HG03139 (cell line): ENCODE measurements around the gene YY2.
"Not testable (repeated sequence)": the region's sequence is repeated elsewhere in the genome, so short reads cannot be mapped to it uniquely, and the experiment has no call there.

Experiments
- ATAC-seq: cut with Tn5 transposase; IDR thresholded peaks from one replicate; pipeline ENCODE4 v1.9.1; 2021; ENCODE audit not compliant: unreplicated experiment

Gene YY2

GRCh38 chrX:21873063-21873775 lies 17.4 kb downstream of the YY2 start:
- no peak for ATAC-seq

GRCh38 chrX:21874182-21874581 lies 18.4 kb downstream of the YY2 start:
- ATAC-seq: not testable (repeated sequence)

- ATAC-seq: no peak
These were observed 19.2 kb downstream of the YY2 start for GRCh38 chrX:21875013-21875412.

GRCh38 chrX:21881881-21882574 lies 26.2 kb downstream of the YY2 start:
- ATAC-seq: no peak

GRCh38 chrX:21883258-21883657 lies 27.5 kb downstream of the YY2 start:
- no peak for ATAC-seq

GRCh38 chrX:21885568-21885967 lies 29.8 kb downstream of the YY2 start:
- ATAC-seq: no peak

GRCh38 chrX:21905313-21905712 lies 49.5 kb downstream of the YY2 start:
- no peak for ATAC-seq

- no peak for ATAC-seq
These were observed 50.2 kb downstream of the YY2 start for GRCh38 chrX:21905953-21906352.

- no peak for ATAC-seq
These were observed 51.5 kb downstream of the YY2 start for GRCh38 chrX:21907260-21907659.
